GM04503 (cell line): ENCODE results near the gene RAB20.
A peak's percentile ranks its signal among the peaks of the same experiment; 100 is the strongest.
"Not testable (repeated sequence)": the region's sequence is repeated elsewhere in the genome, so short reads cannot be mapped to it uniquely, and the experiment has no call there.

ENCODE experiments used
- DNase-seq: peaks from one replicate; pipeline ENCODE4 v3.0.0-alpha.2; 2012; ENCODE audit warnings: low read depth

The RAB20 gene

GRCh38 chr13:110554227-110554836 lies 7.2 kb downstream of the RAB20 start:
- DNase-seq = no peak

DNA sequence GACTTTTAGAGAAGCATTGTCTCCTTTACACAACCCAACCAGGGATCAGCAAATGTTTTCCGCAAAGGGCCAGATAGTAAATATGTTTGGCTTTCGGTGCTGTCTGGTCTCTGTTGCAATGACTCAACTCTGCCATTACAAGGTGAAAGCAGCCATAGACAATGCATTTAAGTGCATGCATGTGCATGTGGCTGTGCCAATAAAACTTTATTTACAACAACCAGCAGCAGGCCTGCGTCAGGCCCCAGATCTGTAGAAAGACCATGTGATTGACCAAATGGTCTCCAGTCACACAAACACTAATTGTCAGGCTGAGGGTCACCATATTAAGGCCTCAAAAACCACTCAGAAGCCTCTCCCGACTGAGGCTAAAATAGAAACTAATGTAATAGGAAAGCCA lies 8.1 kb downstream of the RAB20 start:
- no peak for DNase-seq

DNA sequence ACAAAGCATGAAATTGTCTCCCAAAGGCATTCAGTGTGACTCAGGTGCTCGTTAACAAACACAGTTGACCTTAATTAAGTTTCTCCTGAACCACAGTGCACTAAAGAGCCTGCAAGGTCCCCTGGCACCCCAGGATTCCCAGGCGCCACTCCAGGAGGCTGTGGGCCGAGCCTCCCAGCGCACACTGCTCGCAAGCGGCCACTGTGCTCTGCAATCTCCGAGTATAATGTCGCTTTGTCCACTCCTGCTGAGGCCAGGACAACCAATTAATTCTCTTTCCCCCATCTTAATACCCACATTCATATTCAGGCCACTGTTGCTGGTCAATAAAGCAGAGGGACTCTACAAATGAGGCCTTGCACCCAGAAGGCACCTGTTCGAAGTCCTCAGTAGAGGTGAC lies 8.8 kb downstream of the RAB20 start:
- DNase-seq = no peak

GRCh38 chr13:110551284-110551683 lies 10.2 kb downstream of the RAB20 start:
- DNase-seq = no peak

DNA sequence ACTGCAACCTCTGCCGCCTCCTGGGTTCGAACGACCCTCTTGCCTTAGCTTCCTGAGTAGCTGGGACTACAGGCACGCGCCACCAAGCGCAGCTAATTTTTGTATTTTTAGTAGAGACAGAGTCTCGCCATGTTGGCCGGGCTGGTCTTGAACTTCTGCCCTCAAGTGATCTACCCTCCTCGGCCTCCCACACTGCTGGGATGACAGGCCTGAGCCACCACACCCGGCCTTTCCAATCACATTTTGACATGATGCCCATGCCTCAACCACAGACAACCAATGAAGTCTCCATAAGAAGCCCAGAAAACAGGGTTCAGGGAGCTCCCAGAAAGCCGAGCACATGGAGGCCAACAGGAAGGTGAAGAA lies 11.7 kb downstream of the RAB20 start:
- DNase-seq = no peak

DNA sequence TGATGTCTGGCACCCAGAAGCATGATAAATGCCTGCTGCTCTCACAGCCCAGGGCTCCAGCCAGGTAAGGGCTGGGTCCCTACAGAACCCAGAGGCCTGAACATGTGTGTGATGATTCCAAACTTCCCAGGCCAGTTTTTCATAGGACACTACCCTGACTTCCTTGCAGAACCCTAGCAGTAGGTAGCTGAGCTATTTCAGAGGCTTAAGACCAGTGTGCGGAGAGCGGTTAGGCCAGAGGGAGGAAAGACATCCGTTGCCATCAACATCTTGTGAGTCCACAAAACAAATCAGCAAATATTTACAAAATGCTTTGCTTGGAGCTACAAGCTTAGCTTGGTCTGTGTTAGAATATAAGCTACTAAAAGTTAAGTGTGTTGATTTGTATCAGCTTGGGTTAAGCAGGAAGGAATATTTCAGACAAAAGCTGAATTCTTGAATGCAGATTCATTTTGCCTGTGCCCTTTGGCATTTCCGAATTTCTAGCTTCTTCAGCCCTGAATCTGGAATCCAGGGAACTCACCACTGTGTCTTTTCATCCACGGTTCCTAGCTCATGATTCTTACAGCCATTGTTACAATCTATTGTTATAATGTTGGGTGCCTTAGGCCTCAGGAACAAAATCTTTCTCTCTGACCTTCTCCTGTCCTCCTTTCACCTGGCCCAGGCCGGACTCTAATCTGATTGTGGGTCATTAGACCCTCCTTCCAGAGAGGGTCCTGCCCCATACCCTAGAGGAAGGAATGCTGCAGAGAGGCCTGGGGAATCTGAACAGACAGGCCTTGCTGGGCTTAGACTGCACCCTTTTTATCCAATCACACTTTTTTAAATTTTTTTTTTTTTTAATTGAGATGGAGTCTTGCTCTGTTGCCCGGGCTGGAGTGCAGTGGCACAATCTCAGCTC lies 12.4 kb downstream of the RAB20 start:
- DNase-seq = no peak

GRCh38 chr13:110546926-110547325 lies 14.6 kb downstream of the RAB20 start:
- DNase-seq = peak; percentile 82

GRCh38 chr13:110546378-110546777 lies 15.1 kb downstream of the RAB20 start:
- DNase-seq = no peak

DNA sequence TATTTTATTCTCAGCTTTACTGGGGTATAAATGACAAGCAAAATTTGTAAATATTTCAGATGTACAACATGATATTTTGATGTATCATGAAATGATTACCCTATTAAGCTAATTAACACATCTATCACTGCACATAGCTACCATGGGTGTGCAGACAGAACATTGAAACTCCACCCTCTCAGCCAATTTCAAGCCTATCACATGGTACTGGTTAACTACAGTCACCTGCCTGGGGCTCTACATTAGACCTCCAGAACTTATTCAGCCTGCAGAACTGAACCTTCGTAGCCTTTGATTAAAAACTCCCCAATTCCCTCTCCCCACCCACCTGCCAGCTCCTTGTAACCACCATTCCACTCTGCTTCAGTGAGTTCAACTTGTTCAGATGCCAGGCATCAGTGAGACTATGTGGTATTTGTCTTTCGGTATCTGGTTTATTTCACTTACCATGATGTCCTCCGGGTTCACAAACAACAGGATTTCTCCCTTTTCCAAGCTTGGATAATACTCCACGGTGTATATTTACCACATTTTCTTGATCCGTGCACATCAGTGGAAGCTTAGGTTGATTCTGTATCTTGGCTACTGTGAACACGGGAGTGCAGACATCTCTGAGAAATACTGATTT lies 19.2 kb downstream of the RAB20 start:
- DNase-seq = no peak

GRCh38 chr13:110541526-110541920 lies 20.0 kb downstream of the RAB20 start:
- peak; percentile 15 for DNase-seq

GRCh38 chr13:110540871-110541525 lies 20.5 kb downstream of the RAB20 start:
- DNase-seq = no peak

DNA sequence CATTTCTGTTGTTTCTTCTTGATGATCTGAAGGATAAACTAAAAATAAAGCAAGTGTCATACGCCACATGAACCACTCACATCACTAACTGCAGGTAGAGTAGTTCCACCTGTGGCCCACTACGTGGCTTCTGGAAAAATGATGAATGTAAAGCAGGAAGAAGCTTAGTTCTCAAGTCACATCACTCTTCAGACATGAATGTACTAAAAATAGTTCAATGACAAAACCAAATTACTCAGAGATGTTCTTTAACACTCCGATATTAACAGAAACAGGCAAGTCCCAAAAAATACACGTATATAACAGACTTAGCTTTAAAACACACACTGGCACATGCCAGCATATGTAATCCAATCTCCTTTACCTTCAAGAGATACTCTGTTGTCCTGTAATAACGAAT lies 21.6 kb downstream of the RAB20 start:
- DNase-seq = no peak

DNA sequence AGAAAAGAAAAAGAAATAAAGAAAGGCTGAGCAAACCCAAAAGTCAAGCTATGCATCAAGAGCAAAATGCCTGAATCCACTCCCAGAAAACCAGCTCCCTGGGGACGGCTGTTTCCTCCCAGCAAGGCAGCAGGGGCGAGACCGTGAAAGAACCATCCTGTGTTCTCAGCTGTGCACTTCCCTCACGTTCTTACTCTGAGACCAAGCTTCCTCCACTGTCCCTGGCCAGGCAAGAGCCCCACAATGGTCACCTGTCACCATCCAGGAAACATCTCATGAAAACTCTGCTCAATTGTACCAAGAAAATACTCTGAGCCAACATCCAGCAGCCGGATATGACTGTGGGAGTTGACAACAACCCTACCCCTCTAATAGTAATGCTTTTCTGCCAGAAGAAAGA lies 22.9 kb downstream of the RAB20 start:
- no peak for DNase-seq

DNA sequence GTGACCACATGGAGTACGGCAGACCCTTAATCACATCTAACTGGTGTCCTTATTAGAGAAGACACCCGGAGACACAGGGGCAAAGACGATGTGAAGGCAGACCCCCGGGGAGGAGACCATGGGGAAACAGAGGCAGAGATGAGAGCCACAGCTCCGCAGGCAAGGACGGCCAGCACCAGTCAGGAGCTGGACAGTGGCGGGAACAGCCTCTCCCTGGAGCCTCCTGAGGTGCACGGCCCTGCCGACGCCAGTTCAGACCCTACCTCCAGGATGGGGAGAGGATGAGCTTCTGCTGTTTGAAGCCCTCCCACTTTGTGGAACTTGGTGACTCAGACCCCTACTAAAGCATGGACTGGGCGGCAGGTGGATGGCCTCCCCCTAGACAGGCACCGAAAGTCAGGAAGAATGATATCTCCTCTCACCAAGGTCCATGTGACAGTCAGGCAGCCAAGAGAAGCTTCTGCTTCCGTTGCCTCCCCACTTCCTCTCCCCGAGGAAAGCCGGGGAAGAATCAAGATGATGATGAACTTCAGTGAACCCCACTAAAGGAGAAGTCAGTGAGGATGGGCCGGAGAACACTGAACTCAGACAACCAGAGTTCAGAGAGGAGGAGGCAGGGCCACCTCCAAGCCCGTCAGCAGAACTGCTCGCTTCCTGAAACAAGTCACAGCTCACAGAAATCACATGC lies 25.4 kb downstream of the RAB20 start:
- DNase-seq = no peak

- no peak for DNase-seq
Observed at GRCh38 chr13:110535526-110535925, 26.0 kb downstream of the RAB20 start.

GRCh38 chr13:110533771-110534670 lies 27.5 kb downstream of the RAB20 start:
- no peak for DNase-seq

- DNase-seq = not testable (repeated sequence)
Observed at GRCh38 chr13:110532258-110532657, 29.3 kb downstream of the RAB20 start.

DNA sequence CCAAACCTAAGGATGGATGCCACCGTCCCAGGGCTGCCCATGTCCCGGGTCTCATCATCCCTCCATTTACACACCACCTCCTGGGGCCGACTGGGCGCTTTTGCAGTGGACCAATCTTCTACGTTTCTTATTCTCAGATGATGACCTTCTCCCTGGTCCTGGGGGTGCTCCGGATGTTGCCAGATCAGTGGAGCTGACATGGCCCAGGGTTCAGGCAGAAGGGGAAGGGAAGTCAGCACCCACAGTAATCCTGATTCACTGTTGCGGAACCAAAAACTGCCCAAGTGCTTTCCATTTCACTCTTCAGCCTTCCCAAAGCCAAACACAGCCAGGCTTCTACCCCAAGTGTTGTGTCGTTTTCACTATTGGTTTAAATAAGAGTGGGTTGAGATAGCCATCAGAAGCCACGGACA lies 29.8 kb downstream of the RAB20 start:
- DNase-seq = no peak

DNA sequence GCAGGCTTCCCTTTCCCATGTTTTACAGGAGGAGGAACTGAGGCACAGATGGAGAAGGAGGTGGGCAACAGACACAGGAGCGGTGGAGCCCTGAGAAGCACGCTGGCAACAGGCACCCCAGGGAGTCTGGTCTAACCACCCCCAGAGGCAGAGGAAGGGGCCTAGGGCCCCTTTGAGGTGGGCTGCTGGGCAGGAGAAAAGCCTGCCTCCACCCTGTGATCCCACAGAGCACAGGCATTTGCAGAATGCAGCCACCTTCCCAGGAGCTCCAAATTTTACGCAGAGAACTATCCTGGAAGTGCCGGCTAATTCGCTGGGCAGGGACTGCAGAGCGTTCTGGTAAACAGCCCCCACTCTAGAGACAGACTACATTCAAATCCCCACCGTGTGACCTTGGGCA lies 30.4 kb downstream of the RAB20 start:
- DNase-seq = no peak

DNA sequence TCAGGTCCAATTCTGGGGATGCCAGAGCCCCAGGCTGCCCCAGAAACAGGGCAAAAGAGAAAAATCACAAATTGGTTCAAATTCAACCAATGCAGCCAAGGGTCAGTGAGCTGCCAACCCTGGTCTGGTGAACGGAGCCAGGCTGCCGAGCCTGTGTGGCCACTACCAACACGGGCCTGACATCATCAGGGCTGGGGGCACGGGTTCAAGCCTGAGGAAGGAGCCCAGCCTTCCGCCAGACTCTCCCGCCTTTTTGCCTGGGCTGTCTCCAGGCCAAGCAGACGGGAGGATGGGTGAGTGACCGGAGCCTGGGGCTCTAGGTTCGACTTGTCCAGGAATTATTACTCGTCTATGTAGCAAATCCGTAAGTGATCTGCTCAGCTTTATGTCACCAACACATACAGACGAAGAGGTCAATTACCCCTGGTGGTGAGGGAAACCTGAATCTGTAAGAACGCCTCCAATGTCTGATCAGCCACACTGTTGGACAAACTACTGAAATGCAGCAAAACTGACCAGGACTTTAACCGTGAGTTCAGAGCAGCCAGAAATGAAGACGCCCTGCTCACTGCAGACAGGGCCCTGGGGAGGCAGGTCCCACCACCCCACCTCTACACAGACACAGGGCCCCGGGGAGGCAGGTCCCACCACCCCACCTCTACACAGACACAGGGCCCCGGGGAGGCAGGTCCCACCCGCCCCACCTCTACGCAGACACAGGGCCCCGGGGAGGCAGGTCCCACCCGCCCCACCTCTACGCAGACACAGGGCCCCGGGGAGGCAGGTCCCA lies 31.8 kb downstream of the RAB20 start:
- no peak for DNase-seq
